Measurements from ENCODE around the gene NEB. TPM values are rescaled to one million over a fixed set of nuclear protein-coding genes. Genes with fewer than 3 reads are reported as not detected.
"Not testable (repeated sequence)": the region's sequence is repeated elsewhere in the genome, so short reads cannot be mapped to it uniquely, and the experiment has no call there.

The NEB gene
- total RNA-seq, 5 donors from 2014 or later (not counting 1 experiment from before 2014, with no cell fraction given): 0.91 to 1.4 (median 1.3) TPM

DNA sequence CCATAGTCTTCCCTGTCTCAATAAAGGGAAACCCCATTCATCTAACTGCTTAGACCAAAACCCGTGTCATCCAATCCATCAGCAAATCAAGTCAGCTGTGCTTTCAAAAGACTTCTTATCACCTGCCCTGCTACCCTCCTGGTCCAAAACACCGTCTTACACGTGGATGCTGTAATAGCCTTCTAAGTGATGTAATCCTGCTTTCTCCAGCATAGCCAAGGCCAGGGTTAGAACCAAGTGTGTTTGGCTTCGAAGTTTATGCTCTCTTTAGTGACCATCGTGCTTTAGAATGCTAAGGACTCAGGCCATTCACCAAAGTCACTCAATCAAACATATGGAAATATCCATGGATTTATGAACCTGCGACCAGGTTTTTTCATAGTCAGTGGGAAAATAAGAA, 25.5 kb downstream of the NEB start:
- POLR2A ChIA-PET: no interaction called here
- H3K36me3 ChIP-seq (ENCODE audit: control insufficient read depth in 2 of 2, extremely low read depth in 1 of 2, insufficient read depth in 1 of 2, low read length in 1 of 2): no peaks in the 10 kb centered on the region
- H3K27ac ChIP-seq (ENCODE audit: low read length): no peak overlapping the region
- Mint-ChIP-seq H3K4me1 (no peaks in the 10 kb centered on the region), H3K27me3 (peaks cover 4 to 6% of the 10 kb centered on the region in 2 donors), H3K36me3 (no peaks in the 10 kb centered on the region), H3K4me3 (no peak overlapping the region), H3K27ac (no peak overlapping the region), H3K9me3 (no peaks in the 10 kb centered on the region)
- no peaks in the 10 kb centered on the region for H3K9me3 ChIP-seq
- WGBS (ENCODE audit: insufficient coverage): 97% methylated on average over 3 of the region's 6 CpGs
- CTCF ChIA-PET: no interaction called here
- H3K27me3 ChIP-seq (replicated peaks in 1 of 2; ENCODE audit: control insufficient read depth in 2 of 2, extremely low read depth in 1 of 2, insufficient read depth in 2 of 2, low read length in 1 of 2): no peaks in the 10 kb centered on the region
- no peak for ATAC-seq (replicated peaks in 1 of 4)
- H3K4me3 ChIP-seq (ENCODE audit: control insufficient read depth in 1 of 2, extremely low read depth in 1 of 2, low read length in 1 of 2): no peak overlapping the region
- no peak for DNase-seq
- no peaks in the 10 kb centered on the region for H3K4me1 ChIP-seq (ENCODE audit: control insufficient read depth in 1 of 2, extremely low read depth in 1 of 2, insufficient read depth in 2 of 2, low read length in 2 of 2)

DNA sequence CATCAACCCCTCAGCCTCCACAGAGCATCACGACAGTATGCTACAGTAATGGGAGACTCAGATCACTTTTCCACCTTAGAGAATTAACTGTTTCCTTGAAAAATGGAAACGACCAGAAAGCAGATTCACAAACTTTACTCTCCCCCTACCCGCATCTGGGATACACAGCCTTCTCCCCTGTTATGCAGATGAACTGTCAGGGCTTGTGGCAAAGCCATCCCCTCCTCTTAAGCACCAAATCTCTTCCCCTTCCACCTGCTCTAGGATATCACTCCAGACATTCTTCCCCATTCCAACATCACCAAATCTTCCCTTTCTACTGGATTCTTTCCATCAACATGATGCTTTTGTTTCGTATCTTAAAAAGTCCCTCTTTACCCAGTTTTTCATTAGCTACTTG, 26.4 kb downstream of the NEB start:
- Mint-ChIP-seq H3K27ac (no peak overlapping the region), H3K9me3 (no peaks in the 10 kb centered on the region), H3K4me3 (no peak overlapping the region), H3K4me1 (no peaks in the 10 kb centered on the region), H3K27me3 (peaks cover 4 to 6% of the 10 kb centered on the region in 2 donors), H3K36me3 (no peaks in the 10 kb centered on the region)
- H3K9me3 ChIP-seq: no peaks in the 10 kb centered on the region
- H3K27ac ChIP-seq (ENCODE audit: low read length): no peak overlapping the region
- ATAC-seq (replicated peaks in 1 of 4) (no peak), DNase-seq (no peak)
- ChIA-PET POLR2A (no interaction called here), CTCF (no interaction called here)
- 59% methylated on average over 3 of the region's 4 CpGs for WGBS (ENCODE audit: insufficient coverage)
- H3K4me1 ChIP-seq (ENCODE audit: control insufficient read depth in 1 of 2, extremely low read depth in 1 of 2, insufficient read depth in 2 of 2, low read length in 2 of 2): no peaks in the 10 kb centered on the region
- no peaks in the 10 kb centered on the region for H3K36me3 ChIP-seq (ENCODE audit: control insufficient read depth in 2 of 2, extremely low read depth in 1 of 2, insufficient read depth in 1 of 2, low read length in 1 of 2)
- H3K4me3 ChIP-seq (ENCODE audit: control insufficient read depth in 1 of 2, extremely low read depth in 1 of 2, low read length in 1 of 2): no peak overlapping the region
- H3K27me3 ChIP-seq (replicated peaks in 1 of 2; ENCODE audit: control insufficient read depth in 2 of 2, extremely low read depth in 1 of 2, insufficient read depth in 2 of 2, low read length in 1 of 2): no peaks in the 10 kb centered on the region

DNA sequence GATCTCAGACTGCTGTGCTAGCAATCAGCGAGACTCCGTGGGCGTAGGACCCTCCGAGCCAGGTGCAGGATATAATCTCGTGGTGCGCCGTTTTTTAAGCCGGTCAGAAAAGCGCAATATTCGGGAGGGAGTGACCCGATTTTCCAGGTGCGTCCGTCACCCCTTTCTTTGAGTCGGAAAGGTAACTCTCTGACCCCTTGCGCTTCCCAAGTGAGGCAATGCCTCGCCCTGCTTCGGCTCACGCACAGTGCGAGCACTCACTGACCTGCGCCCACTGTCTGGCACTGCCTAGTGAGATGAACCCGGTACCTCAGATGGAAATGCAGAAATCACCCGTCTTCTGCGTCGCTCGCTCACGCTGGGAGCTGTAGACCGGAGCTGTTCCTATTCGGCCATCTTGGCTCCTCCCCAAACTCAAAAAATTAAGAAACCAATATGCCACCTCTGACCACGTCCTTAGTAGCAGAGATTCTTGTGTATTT, 29.8 kb downstream of the NEB start:
- ATAC-seq (replicated peaks in 1 of 4); H3K9me3 ChIP-seq; H3K4me3 ChIP-seq (ENCODE audit: control insufficient read depth in 1 of 2, extremely low read depth in 1 of 2, low read length in 1 of 2); CTCF ChIA-PET; H3K4me3 Mint-ChIP-seq; H3K9me3 Mint-ChIP-seq; H3K4me1 Mint-ChIP-seq; H3K27ac Mint-ChIP-seq; H3K27me3 Mint-ChIP-seq; H3K27me3 ChIP-seq (replicated peaks in 1 of 2; ENCODE audit: control insufficient read depth in 2 of 2, extremely low read depth in 1 of 2, insufficient read depth in 2 of 2, low read length in 1 of 2); POLR2A ChIA-PET; H3K4me1 ChIP-seq (ENCODE audit: control insufficient read depth in 1 of 2, extremely low read depth in 1 of 2, insufficient read depth in 2 of 2, low read length in 2 of 2); DNase-seq; H3K36me3 ChIP-seq (ENCODE audit: control insufficient read depth in 2 of 2, extremely low read depth in 1 of 2, insufficient read depth in 1 of 2, low read length in 1 of 2); H3K27ac ChIP-seq (ENCODE audit: low read length); H3K36me3 Mint-ChIP-seq: not testable (repeated sequence)
- WGBS (ENCODE audit: insufficient coverage): 98% methylated on average over 10 of the region's 29 CpGs

DNA sequence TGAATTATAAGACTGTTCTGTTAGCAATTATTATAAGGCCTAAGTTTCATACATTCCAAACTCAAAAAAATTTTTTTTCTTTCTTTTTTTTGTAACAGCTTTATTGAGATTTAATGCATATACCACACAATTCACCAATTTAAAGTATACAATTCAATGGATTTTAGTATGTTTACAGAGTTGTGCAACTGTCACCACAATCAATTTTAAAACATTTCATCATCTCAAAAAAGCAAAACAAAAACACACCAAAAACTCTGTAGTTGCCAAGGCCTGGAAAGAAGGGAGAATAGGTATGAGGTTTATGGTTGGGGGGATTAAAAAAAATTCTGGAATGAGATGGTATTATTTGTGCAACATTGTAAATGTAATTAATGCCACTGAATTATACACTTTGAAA, 36.1 kb downstream of the NEB start:
- H3K4me1 Mint-ChIP-seq; H3K27ac Mint-ChIP-seq; H3K27me3 Mint-ChIP-seq; H3K4me3 ChIP-seq (ENCODE audit: control insufficient read depth in 1 of 2, extremely low read depth in 1 of 2, low read length in 1 of 2); H3K9me3 Mint-ChIP-seq; H3K36me3 ChIP-seq (ENCODE audit: control insufficient read depth in 2 of 2, extremely low read depth in 1 of 2, insufficient read depth in 1 of 2, low read length in 1 of 2); H3K27me3 ChIP-seq (replicated peaks in 1 of 2; ENCODE audit: control insufficient read depth in 2 of 2, extremely low read depth in 1 of 2, insufficient read depth in 2 of 2, low read length in 1 of 2); DNase-seq; H3K27ac ChIP-seq (ENCODE audit: low read length); H3K9me3 ChIP-seq; H3K4me3 Mint-ChIP-seq; ATAC-seq (replicated peaks in 1 of 4); H3K36me3 Mint-ChIP-seq; CTCF ChIA-PET; POLR2A ChIA-PET; H3K4me1 ChIP-seq (ENCODE audit: control insufficient read depth in 1 of 2, extremely low read depth in 1 of 2, insufficient read depth in 2 of 2, low read length in 2 of 2): not testable (repeated sequence)

DNA sequence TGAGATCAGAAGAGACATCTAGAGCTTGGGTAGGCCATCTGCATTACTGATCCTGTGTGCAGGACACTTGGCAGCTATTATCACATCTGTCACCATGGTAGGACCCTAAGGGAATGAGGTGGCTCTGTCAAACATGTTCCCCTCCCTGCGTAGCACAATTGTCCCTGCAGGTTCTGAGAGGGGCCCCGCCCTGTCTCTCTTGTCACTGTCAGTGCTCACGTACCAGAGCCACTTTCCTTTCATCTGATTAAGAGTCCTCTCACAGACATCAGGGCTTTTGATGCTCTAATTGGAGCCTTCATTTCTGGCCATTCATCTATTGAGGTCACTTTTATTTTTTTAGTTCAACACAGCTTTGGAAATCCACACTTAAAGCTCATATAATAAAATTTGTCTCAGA, 38.5 kb downstream of the NEB start:
- no peaks in the 10 kb centered on the region for H3K9me3 ChIP-seq
- ATAC-seq (replicated peaks in 1 of 4) (no peak), DNase-seq (no peak)
- no peak overlapping the region for H3K4me3 ChIP-seq (ENCODE audit: control insufficient read depth in 1 of 2, extremely low read depth in 1 of 2, low read length in 1 of 2)
- no peak overlapping the region for H3K27ac ChIP-seq (ENCODE audit: low read length)
- WGBS (ENCODE audit: insufficient coverage): 81% methylated on average over 3 of the region's 3 CpGs
- peaks cover 0 to 2% (median 0%) of the 10 kb centered on the region in 3 donors for H3K4me1 Mint-ChIP-seq
- H3K9me3 Mint-ChIP-seq: no peaks in the 10 kb centered on the region
- H3K4me1 ChIP-seq (ENCODE audit: control insufficient read depth in 1 of 2, extremely low read depth in 1 of 2, insufficient read depth in 2 of 2, low read length in 2 of 2): no peaks in the 10 kb centered on the region
- no peaks in the 10 kb centered on the region for H3K36me3 ChIP-seq (ENCODE audit: control insufficient read depth in 2 of 2, extremely low read depth in 1 of 2, insufficient read depth in 1 of 2, low read length in 1 of 2)
- H3K27ac Mint-ChIP-seq: no peak overlapping the region
- no peaks in the 10 kb centered on the region for H3K27me3 ChIP-seq (replicated peaks in 1 of 2; ENCODE audit: control insufficient read depth in 2 of 2, extremely low read depth in 1 of 2, insufficient read depth in 2 of 2, low read length in 1 of 2)
- ChIA-PET CTCF (interaction anchor here in 1 of 2 donors (0.6 kb wide), 1 partner anchor 70 kb away, joined by 4 read pairs; no protein-coding TSS in a partner anchor), POLR2A (no interaction called here)
- no peak overlapping the region for H3K4me3 Mint-ChIP-seq
- H3K27me3 Mint-ChIP-seq: no peaks in the 10 kb centered on the region
- peaks cover 5% of the 10 kb centered on the region for H3K36me3 Mint-ChIP-seq

DNA sequence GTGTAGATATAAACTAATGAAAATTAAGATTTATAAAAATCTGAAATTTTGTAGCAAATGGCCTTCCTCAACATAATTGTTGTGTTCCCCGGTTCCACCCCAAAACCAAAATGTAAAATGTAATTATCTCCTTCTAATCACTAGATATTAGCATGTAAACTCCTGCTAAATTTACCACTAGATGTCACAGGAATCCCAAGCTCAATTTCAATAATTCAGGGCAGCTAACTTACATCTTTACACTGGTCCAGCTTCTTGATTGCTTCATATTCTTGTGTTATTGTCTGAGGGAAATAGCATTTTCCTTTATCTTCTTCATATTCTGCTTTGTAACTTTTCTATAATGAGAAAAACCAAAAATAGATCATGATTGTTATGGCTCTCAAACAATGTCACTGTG, 42.6 kb downstream of the NEB start:
- ChIA-PET POLR2A (no interaction called here), CTCF (no interaction called here)
- no peaks in the 10 kb centered on the region for H3K36me3 ChIP-seq (ENCODE audit: control insufficient read depth in 2 of 2, extremely low read depth in 1 of 2, insufficient read depth in 1 of 2, low read length in 1 of 2)

DNA sequence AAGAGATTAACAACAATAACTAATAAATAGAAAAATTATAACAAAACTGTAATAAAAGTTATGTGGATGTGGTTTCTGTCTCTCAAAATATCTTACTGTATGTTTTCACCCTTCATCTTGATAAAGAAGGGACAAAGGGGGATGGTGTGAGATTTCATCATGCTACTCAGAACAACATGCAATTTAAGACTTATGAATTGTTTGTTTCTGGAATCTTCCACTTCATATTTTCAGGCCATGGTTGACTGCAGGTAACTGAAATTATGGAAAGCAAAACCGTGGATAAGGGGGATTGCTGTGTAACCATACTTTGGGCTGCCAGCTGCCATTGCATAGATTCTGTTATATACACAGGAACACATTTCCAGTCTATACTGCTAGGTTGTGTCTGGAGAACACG, 45.6 kb downstream of the NEB start:
- peaks cover 0 to 2% (median 0%) of the 10 kb centered on the region in 3 donors for H3K4me1 Mint-ChIP-seq
- no CpG with 5 or more reads among the region's 2 CpGs for WGBS (ENCODE audit: insufficient coverage)
- H3K9me3 ChIP-seq: no peaks in the 10 kb centered on the region
- H3K27me3 Mint-ChIP-seq: no peaks in the 10 kb centered on the region
- H3K36me3 ChIP-seq (ENCODE audit: control insufficient read depth in 2 of 2, extremely low read depth in 1 of 2, insufficient read depth in 1 of 2, low read length in 1 of 2): no peaks in the 10 kb centered on the region
- ATAC-seq (replicated peaks in 1 of 4): no peak
- H3K36me3 Mint-ChIP-seq: peaks cover 5% of the 10 kb centered on the region
- H3K9me3 Mint-ChIP-seq: no peaks in the 10 kb centered on the region
- ChIA-PET POLR2A (no interaction called here), CTCF (interaction anchor here in 1 of 2 donors (0.7 kb wide), 1 partner anchor 52 kb away, joined by 7 read pairs; no protein-coding TSS in a partner anchor)
- no peak for DNase-seq
- H3K27ac Mint-ChIP-seq: no peak overlapping the region
- H3K4me3 ChIP-seq (ENCODE audit: control insufficient read depth in 1 of 2, extremely low read depth in 1 of 2, low read length in 1 of 2): no peak overlapping the region
- H3K4me1 ChIP-seq (ENCODE audit: control insufficient read depth in 1 of 2, extremely low read depth in 1 of 2, insufficient read depth in 2 of 2, low read length in 2 of 2): no peaks in the 10 kb centered on the region
- no peak overlapping the region for H3K4me3 Mint-ChIP-seq
- no peak overlapping the region for H3K27ac ChIP-seq (ENCODE audit: low read length)
- no peaks in the 10 kb centered on the region for H3K27me3 ChIP-seq (replicated peaks in 1 of 2; ENCODE audit: control insufficient read depth in 2 of 2, extremely low read depth in 1 of 2, insufficient read depth in 2 of 2, low read length in 1 of 2)

More for the DNA sequence above, 42.6 kb downstream of the NEB start:
- H3K9me3 ChIP-seq: no peaks in the 10 kb centered on the region
- H3K27ac ChIP-seq (ENCODE audit: low read length): no peak overlapping the region
- no peaks in the 10 kb centered on the region for H3K27me3 ChIP-seq (replicated peaks in 1 of 2; ENCODE audit: control insufficient read depth in 2 of 2, extremely low read depth in 1 of 2, insufficient read depth in 2 of 2, low read length in 1 of 2)
- H3K4me3 Mint-ChIP-seq: no peak overlapping the region
- no peak for ATAC-seq (replicated peaks in 1 of 4)
- H3K27me3 Mint-ChIP-seq: no peaks in the 10 kb centered on the region
- H3K36me3 Mint-ChIP-seq: peaks cover 5% of the 10 kb centered on the region
- no peaks in the 10 kb centered on the region for H3K9me3 Mint-ChIP-seq
- no peak for DNase-seq
- no CpG with 5 or more reads among the region's 1 CpG for WGBS (ENCODE audit: insufficient coverage)
- no peak overlapping the region for H3K27ac Mint-ChIP-seq
- peaks cover 0 to 2% (median 2%) of the 10 kb centered on the region in 3 donors for H3K4me1 Mint-ChIP-seq
- no peak overlapping the region for H3K4me3 ChIP-seq (ENCODE audit: control insufficient read depth in 1 of 2, extremely low read depth in 1 of 2, low read length in 1 of 2)
- H3K4me1 ChIP-seq (ENCODE audit: control insufficient read depth in 1 of 2, extremely low read depth in 1 of 2, insufficient read depth in 2 of 2, low read length in 2 of 2): no peaks in the 10 kb centered on the region

Data from T-cell (primary cell).